ENCODE results near the gene FGD6.
A peak's percentile ranks its signal among the peaks of the same experiment; 100 is the strongest.

The FGD6 gene

GRCh38 chr12:95129115-95129514, 88.2 kb downstream of the FGD6 start:
- H3K4me3 ChIP-seq (ENCODE audit: low read depth, low read length) = no peak overlapping the region
- TF ChIP-seq, protein P1, sequence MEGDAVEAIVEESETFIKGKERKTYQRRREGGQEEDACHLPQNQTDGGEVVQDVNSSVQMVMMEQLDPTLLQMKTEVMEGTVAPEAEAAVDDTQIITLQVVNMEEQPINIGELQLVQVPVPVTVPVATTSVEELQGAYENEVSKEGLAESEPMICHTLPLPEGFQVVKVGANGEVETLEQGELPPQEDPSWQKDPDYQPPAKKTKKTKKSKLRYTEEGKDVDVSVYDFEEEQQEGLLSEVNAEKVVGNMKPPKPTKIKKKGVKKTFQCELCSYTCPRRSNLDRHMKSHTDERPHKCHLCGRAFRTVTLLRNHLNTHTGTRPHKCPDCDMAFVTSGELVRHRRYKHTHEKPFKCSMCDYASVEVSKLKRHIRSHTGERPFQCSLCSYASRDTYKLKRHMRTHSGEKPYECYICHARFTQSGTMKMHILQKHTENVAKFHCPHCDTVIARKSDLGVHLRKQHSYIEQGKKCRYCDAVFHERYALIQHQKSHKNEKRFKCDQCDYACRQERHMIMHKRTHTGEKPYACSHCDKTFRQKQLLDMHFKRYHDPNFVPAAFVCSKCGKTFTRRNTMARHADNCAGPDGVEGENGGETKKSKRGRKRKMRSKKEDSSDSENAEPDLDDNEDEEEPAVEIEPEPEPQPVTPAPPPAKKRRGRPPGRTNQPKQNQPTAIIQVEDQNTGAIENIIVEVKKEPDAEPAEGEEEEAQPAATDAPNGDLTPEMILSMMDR (IDR thresholded peaks at IDR 0.05; ENCODE audit: borderline replicate concordance, insufficient read depth, low read depth, low read length) = no peak

- TF ChIP-seq, protein P1 (IDR thresholded peaks at IDR 0.05; ENCODE audit: borderline replicate concordance, insufficient read depth, low read depth, low read length) = no peak
- no peak overlapping the region for H3K4me3 ChIP-seq (ENCODE audit: low read depth, low read length)
Observed at GRCh38 chr12:95126736-95127135, 90.5 kb downstream of the FGD6 start.

DNA sequence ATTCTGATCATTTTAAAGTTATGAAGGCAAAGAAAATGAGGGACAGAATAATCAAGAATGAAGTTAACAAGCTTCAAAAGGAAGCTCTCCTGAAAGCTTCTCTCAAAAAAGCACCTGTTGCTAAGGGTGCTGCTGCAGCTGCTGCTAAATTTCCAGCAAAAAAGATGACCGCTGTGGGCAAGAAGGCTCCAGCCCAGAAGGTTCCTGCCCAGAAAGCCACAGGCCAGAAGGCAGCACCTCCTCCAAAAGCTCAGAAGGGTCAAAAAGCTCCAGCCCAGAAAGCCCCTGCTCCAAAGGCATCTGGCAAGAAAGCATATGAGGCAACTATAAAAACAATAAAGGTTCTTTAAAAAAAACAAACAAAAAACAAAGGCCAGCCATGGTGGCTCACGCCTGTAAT, 91.2 kb downstream of the FGD6 start:
- TF ChIP-seq, protein P1 (IDR thresholded peaks at IDR 0.05; ENCODE audit: borderline replicate concordance, insufficient read depth, low read depth, low read length) = no peak
- no peak overlapping the region for H3K4me3 ChIP-seq (ENCODE audit: low read depth, low read length)

- no peak overlapping the region for H3K4me3 ChIP-seq (ENCODE audit: low read depth, low read length)
- TF ChIP-seq, protein P1 (IDR thresholded peaks at IDR 0.05; ENCODE audit: borderline replicate concordance, insufficient read depth, low read depth, low read length) = no peak
Observed at GRCh38 chr12:95124106-95124505, 93.2 kb downstream of the FGD6 start.

DNA sequence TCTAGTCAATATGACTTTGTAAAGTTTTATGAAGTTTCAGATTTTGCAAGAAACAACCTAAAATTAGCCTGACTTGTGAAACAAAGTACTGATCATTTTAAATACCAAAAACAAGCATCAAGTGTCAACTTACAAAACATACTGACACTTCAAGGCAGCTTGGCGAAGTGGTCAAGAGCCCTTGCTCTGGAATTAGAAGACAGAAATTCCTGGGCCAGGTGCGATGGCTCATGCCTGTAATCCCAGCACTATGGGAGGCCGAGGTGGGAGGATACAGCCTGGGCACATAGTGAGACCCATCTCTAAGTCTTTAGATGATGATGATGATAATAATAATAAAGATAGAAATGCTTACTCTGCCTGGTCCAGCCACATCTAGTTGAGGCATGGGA, 98.5 kb downstream of the FGD6 start:
- H3K4me3 ChIP-seq (ENCODE audit: low read depth, low read length) = no peak overlapping the region
- TF ChIP-seq, protein P1 (IDR thresholded peaks at IDR 0.05; ENCODE audit: borderline replicate concordance, insufficient read depth, low read depth, low read length) = no peak

DNA sequence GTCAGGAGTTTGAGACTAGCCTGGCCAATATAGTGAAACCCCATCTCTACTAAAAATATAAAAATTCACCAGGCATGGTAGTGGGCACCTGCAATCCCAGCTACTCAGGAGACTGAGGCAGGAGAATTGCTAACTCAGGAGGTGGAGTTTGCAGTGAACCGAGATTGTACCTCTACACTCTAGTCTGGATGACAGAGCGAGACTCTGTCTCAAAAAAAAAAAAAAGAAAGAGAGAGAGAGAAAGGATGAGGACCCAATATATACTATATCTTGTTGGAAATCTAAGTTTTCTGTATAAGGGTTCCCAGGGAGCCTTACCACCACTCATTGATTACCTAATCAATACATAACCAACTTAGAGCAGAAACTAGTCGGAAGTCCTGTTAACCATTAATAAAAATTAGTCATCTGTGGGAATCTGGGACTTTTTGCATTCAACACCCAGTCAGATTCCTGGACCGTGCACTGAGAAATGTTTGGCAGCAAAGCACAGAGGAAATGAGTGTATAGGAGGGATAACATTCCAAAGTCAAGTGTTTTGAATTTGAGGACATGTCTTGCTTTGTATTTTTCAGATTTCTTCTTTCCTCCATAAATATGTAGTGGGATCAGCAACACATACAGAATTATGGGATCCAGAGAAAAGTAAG, 99.0 kb downstream of the FGD6 start:
- no peak overlapping the region for H3K4me3 ChIP-seq (ENCODE audit: low read depth, low read length)
- TF ChIP-seq, protein P1 (IDR thresholded peaks at IDR 0.05; ENCODE audit: borderline replicate concordance, insufficient read depth, low read depth, low read length) = no peak

- TF ChIP-seq, protein P1 (IDR thresholded peaks at IDR 0.05; ENCODE audit: borderline replicate concordance, insufficient read depth, low read depth, low read length) = peak; percentile 40; the same call in 1 of the 2 replicates
- H3K4me3 ChIP-seq (ENCODE audit: low read depth, low read length) = no peak overlapping the region
Observed at GRCh38 chr12:95117178-95117599, 100.1 kb downstream of the FGD6 start.
